GM10266 (cell line): ENCODE data around the gene SUFU.
A peak's percentile ranks its signal among the peaks of the same experiment; 100 is the strongest.

ENCODE experiments used
- DNase-seq: peaks from one replicate; pipeline ENCODE4 v3.0.0; 2012; ENCODE audit errors: extremely low spot score
- CTCF ChIP-seq: IDR thresholded peaks from 2 replicates; pipeline ENCODE4 v1.5.1; 2012; ENCODE audit warnings: mild to moderate bottlenecking, low read depth; ENCODE audit not compliant: control insufficient read depth, insufficient read depth; ENCODE audit errors: missing control alignments

SUFU gene

DNA sequence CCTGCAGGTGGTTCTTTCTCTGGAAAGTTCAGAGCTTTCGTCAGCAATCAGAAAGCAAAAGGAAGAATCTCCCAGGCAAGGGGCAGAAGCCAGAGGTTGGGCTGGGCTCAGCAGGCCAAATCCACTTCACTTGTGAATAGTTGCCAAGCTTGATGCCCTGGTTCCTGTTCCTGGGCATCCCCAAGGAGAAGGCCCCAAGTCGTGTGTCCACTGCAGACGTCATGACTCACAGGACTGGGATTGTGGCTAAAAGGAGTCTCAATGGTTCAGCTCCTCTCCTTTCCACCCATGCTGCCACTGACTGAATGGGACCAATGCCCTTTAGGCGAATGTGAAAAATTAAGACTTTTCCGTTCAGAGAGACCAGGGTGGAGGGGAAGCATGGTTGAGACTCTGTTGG, 101.9 kb downstream of the SUFU start:
- DNase-seq, result no peak
- TF ChIP-seq CTCF, result no peak

DNA sequence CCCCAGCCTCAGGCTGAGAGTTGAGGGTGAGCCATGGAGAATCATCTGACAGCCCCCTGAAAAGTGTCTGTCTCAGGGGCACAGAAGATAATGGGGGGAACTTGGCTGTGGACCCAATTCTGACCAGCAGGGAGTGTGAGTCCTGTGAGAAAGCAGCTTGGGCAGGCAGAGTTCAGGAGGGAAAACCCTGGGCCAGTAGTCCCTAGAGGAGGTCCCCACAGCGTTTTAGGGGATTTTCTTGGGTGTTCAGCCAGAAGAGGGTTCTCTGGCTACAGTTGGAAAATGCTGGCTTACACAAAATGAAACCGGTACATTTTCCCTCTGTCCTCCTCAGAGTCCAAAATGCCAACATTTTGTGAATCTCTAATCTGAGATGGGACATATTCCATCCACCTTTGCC, 104.7 kb downstream of the SUFU start:
- peak; percentile 40 for TF ChIP-seq CTCF
- peak; percentile 77 for DNase-seq

GRCh38 chr10:102610441-102610887, 106.7 kb downstream of the SUFU start:
- no peak for DNase-seq

DNA sequence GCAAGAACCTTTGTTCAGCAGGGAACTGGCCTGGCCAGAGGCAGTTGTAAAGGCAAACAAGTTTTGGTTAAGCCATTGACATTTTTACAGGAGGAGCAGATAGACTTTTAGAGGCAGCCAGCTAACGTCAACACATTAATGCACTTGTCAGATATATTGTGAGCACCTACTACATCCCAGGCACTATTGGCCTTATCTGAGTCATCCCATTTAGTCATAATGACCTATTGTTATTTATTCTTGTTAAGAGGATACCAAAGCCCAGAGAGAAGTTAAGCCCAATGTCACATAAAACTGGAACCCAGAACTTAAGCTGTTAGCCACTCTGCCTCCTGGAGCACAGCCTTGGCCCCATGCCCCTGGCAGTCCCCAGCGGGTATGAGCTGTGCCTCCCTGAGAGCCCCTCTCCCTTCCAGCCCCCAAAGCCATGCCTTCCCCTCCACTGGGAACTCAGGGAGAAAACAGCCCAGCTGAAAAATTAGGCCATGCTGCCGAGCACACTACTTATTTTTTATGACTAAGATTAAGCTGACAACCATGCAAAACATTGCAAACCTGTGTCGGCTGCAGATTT, 107.8 kb downstream of the SUFU start:
- no peak for TF ChIP-seq CTCF

More at GRCh38 chr10:102610441-102610887, 106.7 kb downstream of the SUFU start:
- no peak for TF ChIP-seq CTCF

GRCh38 chr10:102612964-102613275, 109.1 kb downstream of the SUFU start:
- no peak for TF ChIP-seq CTCF
- no peak for DNase-seq

More for the DNA sequence above, 107.8 kb downstream of the SUFU start:
- no peak for DNase-seq

- no peak for TF ChIP-seq CTCF
- DNase-seq, result no peak
Observed at GRCh38 chr10:102613286-102613685, 109.5 kb downstream of the SUFU start.

GRCh38 chr10:102613785-102614184, 110.0 kb downstream of the SUFU start:
- DNase-seq, result no peak
- TF ChIP-seq CTCF, result no peak
